Panc1 (cell line): Measurements from ENCODE around the gene TANGO2.

Source experiments
- CTCF ChIP-seq: fragments of 450-650 bp; IDR thresholded peaks from 2 replicates; pipeline ENCODE4 v1.5.1; 2017; ENCODE audit warnings: mild to moderate bottlenecking
- POLR2AphosphoS5 ChIP-seq: IDR thresholded peaks from 2 replicates; pipeline ENCODE4 v1.6.1; 2012; ENCODE audit warnings: mild to moderate bottlenecking, low read depth, low read length, moderate library complexity
- REST ChIP-seq, 2 experiments: IDR thresholded peaks; 2 replicates each; pipeline ENCODE4 v1.6.1; 2011 to 2012; ENCODE audit warnings: low read depth in 2 of 2, control low read depth in 1 of 2, low read length in 1 of 2, mild to moderate bottlenecking in 1 of 2, moderate library complexity in 1 of 2; ENCODE audit not compliant: insufficient read depth in 1 of 2
- SIN3A ChIP-seq: IDR thresholded peaks from 2 replicates; pipeline ENCODE4 v1.6.1; 2012; ENCODE audit warnings: low read depth, mild to moderate bottlenecking, low read length, moderate library complexity, borderline replicate concordance; ENCODE audit not compliant: insufficient read depth
- TCF7L2 ChIP-seq: IDR thresholded peaks from 2 replicates; pipeline ENCODE4 v1.6.1; 2011; ENCODE audit warnings: mild to moderate bottlenecking, low read depth, low read length, inconsistent platforms

- TF ChIP-seq POLR2AphosphoS5 (no peak), CTCF (no peak), TCF7L2 (no peak), REST (IDR thresholded peaks at IDR 0.05; ENCODE audit: insufficient read depth in 1 of 2, low read depth in 2 of 2, low read length in 1 of 2) (no peak), SIN3A (no peak)
Measured at GRCh38 chr22:20043057-20043996, 22.4 kb downstream of the TANGO2 start.
